ENCODE data around the gene FOXD4. TPM values are rescaled to one million over a fixed set of nuclear protein-coding genes. Genes with fewer than 3 reads are reported as not detected.
"Not testable (repeated sequence)": the region's sequence is repeated elsewhere in the genome, so short reads cannot be mapped to it uniquely, and the experiment has no call there.

FOXD4 gene
- total RNA-seq, 2 experiments from 2014 or later: 0.16 TPM; not detected in 1

DNA sequence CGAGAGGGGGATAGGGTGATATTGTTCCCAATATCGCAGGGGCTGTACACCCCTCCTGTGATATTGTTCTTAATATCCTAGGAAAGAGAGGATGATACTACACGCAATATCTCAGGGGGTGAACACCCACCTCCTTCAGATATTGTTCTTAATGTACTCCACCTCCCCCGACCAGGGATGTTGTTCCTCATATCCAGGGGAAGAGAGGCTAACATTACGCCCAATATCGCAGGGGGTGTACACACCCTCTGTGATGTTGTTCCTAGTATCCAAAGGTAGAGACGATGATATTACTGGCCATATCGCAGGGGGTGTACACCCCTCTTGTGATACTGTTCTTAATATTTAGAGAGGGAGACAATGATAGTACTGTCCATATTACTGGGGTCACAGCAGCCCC is 12.2 kb downstream of the FOXD4 start:
- DNase-seq: not testable (repeated sequence)

DNA sequence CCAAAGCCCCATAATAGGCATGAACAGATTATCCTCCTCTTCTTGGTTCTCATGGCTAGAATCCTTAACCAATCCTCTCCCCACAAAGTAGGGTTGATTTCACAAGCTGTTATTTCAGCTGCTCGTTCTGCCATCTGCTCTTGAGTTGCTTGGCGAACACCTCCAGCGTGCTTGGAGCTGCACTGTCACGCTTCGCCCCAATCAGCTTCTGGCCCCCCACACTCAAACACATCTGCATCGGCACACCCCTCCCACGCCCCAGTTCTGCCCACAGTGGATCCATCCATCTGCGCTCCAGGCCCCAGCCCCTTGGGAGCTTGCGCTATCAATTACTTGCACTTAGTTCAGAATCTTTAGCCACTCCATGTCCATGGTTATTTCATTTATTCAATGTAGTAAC is 17.8 kb downstream of the FOXD4 start:
- H3K27ac Mint-ChIP-seq, DNase-seq, H3K9me3 Mint-ChIP-seq, H3K4me3 Mint-ChIP-seq, H3K27me3 Mint-ChIP-seq, H3K36me3 Mint-ChIP-seq, H3K4me1 Mint-ChIP-seq: not testable (repeated sequence)

More for the DNA sequence above, 12.2 kb downstream of the FOXD4 start:
- H3K4me3 Mint-ChIP-seq, H3K9me3 Mint-ChIP-seq, H3K27ac Mint-ChIP-seq, H3K36me3 Mint-ChIP-seq, H3K4me1 Mint-ChIP-seq: not testable (repeated sequence)
- H3K27me3 Mint-ChIP-seq: peaks cover 29% of the 10 kb centered on the region

DNA sequence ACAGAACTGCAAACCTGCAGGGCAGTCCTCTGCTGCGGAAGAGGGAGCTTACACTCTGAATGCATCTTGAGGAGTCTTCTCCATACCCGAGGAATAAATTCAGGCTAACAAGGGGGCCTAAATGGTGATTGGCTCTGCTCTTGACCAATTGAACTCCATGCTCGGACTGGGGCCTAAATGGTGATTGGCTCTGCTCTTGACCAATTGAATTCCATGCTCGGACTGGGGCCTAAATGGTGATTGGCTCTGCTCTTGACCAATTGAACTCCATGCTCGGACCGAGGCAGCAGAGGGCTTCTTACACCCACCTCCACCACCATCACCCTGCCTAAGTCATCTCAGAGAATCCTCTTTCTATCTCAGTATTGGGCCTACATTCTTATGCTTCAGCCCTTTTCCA is 18.4 kb downstream of the FOXD4 start:
- not testable (repeated sequence) for H3K27ac Mint-ChIP-seq, H3K9me3 Mint-ChIP-seq, H3K4me1 Mint-ChIP-seq, DNase-seq, H3K27me3 Mint-ChIP-seq, H3K36me3 Mint-ChIP-seq, H3K4me3 Mint-ChIP-seq

DNA sequence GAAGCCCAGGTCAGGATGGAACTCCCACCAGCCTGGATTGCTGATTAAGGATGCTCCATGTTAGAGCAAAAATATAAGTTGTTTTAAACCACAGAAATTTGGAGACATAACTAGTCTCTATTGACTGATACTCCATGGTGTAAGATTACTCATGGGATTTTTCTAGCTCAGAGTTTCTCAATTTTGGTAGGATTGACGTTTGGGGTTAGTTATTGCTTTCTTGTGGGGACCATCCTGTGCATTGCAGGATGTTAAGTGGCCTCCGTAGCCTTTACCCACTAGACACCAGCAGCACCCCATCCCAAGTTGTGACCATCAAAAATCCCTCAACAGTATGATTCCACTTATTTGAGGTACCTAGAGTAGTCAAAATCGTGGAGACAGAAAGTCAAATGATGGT is 19.4 kb downstream of the FOXD4 start:
- H3K4me3 Mint-ChIP-seq, H3K9me3 Mint-ChIP-seq, H3K4me1 Mint-ChIP-seq, H3K27ac Mint-ChIP-seq, H3K36me3 Mint-ChIP-seq, DNase-seq, H3K27me3 Mint-ChIP-seq: not testable (repeated sequence)

DNA sequence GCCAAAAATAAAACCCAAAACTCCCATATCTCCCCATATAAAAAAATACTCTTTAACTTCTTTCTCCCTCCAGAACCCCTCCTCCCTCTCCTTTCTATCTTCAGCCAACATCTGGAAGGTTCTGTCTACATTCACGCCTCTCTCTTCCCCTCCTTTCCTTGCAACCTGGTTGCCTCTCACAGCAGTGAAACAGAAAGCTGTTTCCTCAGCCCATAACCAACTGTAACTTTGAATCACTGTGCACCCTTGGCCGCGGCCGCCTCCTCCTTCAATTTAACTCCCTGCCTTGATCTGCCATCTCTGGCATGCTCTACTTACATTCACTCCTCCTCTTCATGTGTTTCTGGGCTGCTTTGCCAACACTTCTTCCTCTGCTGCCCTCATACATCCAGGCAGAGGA is 23.2 kb downstream of the FOXD4 start:
- not testable (repeated sequence) for H3K27ac Mint-ChIP-seq, H3K36me3 Mint-ChIP-seq, H3K27me3 Mint-ChIP-seq, DNase-seq, H3K4me3 Mint-ChIP-seq, H3K4me1 Mint-ChIP-seq, H3K9me3 Mint-ChIP-seq

DNA sequence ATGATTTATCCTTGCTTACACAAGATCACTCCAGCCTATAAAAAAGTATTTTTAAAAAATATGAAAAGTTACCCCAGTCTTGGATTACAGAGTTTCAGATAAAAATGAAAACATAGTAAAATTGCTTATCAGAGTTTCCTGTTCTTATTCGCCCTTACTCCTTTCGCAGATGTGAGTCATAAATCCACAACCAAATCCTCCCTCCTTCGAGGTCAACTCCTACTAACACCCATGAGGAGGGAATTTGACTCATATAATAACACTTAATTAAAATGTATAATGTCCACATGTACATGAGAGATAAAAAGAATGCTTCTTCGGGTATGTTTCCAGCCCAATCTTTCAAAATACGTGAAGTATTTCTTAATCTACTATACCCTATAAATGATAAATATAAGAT is 23.9 kb downstream of the FOXD4 start:
- H3K9me3 Mint-ChIP-seq, DNase-seq, H3K4me1 Mint-ChIP-seq, H3K27ac Mint-ChIP-seq, H3K36me3 Mint-ChIP-seq, H3K27me3 Mint-ChIP-seq, H3K4me3 Mint-ChIP-seq: not testable (repeated sequence)

DNA sequence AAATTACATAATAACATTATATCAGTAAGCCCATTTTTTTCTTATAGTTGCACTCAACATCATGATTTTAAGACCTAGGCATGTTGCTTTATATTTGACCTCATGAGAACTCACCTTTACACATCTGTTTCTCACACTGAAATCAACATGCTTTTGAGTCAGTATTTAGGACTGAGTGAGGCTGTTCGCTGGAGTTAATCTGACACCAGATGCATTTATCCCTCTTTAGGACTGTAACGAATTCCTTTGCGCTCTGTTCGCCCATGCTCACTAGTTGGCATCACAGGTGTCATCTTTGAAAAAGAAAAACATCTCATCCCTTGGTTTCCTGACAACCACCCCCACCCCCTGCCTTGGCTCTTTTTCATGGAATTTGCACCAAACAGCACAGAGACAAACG is 24.3 kb downstream of the FOXD4 start:
- H3K36me3 Mint-ChIP-seq, H3K4me1 Mint-ChIP-seq, H3K27ac Mint-ChIP-seq: not testable (repeated sequence)

DNA sequence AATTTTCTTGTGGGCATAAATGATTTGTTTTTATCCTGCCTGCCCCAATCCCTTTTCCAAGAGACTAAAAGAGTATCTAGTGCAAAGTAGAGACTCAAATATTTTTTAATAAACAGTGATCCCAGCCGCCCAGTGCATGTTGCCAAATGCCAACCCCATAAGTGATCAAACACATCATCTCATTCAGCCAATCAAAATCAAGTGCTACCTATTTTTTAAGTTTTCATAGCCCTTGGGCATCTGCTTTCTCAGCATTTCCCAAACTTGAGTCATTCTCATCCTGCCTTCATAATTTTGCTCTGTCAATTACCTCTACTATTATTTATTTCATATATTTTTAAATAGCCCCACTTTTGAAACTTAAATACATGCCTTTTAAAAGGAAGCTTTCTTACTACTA is 27.4 kb downstream of the FOXD4 start:
- not testable (repeated sequence) for H3K36me3 Mint-ChIP-seq, H3K4me3 Mint-ChIP-seq, H3K27me3 Mint-ChIP-seq, H3K27ac Mint-ChIP-seq, DNase-seq, H3K9me3 Mint-ChIP-seq, H3K4me1 Mint-ChIP-seq

More for the DNA sequence above, 24.3 kb downstream of the FOXD4 start:
- not testable (repeated sequence) for H3K27me3 Mint-ChIP-seq, H3K9me3 Mint-ChIP-seq, DNase-seq, H3K4me3 Mint-ChIP-seq

DNA sequence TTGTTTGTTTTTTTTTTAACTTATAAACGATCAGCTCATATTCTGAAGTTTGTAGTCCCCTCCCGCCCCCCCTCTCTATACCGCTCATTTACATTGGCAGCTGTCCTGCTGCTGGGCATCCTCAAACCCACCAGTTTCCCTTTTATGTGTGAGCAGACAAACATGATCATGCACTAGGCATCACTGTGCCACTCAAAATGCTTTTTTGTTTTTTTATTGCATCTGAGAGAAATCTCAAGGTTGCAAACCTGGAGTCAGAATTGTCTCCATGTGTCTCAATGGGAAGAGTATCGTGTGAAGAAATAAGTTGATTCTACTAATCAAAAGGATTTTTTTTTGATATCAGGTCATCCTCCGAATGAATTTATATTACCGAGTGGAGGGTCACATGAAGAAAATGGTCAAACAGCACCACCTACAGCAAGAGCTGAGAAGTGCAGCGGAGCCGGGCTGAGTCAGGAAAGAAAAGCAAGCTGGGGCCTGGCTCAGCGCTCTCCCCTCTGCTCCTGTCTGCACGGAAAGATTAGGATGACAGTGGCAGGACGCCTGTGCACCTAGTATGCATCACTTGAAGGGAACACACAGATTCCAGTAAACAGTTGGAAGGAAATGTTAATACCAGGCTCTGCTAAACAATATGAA is 29.7 kb downstream of the FOXD4 start:
- H3K4me3 Mint-ChIP-seq: not testable (repeated sequence)

DNA sequence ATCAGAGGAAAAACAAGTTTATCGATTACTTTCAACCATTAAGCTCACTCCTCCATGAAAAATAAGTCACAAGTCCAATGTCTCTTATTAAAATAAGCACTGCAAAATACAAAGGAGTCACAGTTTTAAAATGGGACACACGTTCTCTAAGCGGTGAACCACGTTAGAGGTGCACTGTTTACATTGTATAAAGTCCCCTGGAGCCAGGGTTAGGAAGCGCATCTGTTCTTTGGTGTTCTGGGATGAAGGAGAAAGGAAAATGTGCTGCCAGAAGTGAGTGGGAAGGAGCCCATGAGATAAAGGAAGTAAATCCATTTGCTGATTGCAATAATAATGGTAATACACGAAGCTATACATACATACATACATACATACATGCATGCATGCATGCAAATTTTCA is 30.4 kb downstream of the FOXD4 start:
- H3K27ac Mint-ChIP-seq, H3K9me3 Mint-ChIP-seq, H3K4me3 Mint-ChIP-seq, H3K27me3 Mint-ChIP-seq, H3K36me3 Mint-ChIP-seq, DNase-seq, H3K4me1 Mint-ChIP-seq: not testable (repeated sequence)

More for the DNA sequence above, 29.7 kb downstream of the FOXD4 start:
- not testable (repeated sequence) for H3K27ac Mint-ChIP-seq, DNase-seq, H3K9me3 Mint-ChIP-seq, H3K27me3 Mint-ChIP-seq, H3K4me1 Mint-ChIP-seq, H3K36me3 Mint-ChIP-seq

DNA sequence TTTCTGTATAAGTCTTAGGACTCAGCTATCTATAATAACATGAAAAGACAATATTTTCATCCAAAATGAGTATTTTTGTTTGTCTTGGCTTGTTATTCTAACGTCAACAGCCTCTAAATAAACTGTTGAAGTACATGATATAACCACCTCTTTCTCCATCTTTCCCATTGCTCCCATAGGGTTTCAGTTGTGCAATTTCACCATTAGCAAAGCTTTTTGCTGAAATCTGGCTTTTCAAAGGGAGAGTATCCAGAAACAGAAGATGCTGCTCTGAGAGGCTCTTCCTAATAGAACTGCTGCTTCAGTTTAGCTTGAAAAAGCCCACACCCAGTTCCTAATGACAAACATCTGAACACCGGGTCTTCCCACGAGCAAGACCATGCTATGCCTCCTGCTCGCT is 31.1 kb downstream of the FOXD4 start:
- H3K27ac Mint-ChIP-seq, H3K36me3 Mint-ChIP-seq, H3K27me3 Mint-ChIP-seq, H3K9me3 Mint-ChIP-seq, H3K4me1 Mint-ChIP-seq, DNase-seq, H3K4me3 Mint-ChIP-seq: not testable (repeated sequence)

DNA sequence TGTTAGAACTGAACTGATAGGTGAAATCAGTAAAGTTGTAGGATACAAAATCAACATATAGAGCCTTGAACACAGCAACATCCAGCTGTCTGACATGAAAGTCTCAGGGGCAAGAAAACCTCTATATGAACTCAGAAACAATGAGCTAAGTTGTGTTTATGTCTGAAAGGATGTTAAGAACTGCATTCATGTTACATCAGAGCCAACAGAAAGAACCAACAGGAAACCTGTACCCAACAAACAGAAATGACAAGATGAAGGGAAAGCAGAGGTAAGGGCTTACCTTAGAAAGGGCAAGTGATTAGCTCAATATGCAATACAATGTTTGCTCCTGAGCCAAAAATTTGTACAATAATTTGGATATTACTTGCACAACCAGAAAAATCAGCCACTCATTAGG is 31.5 kb downstream of the FOXD4 start:
- not testable (repeated sequence) for H3K27ac Mint-ChIP-seq, H3K4me3 Mint-ChIP-seq, H3K4me1 Mint-ChIP-seq, DNase-seq, H3K36me3 Mint-ChIP-seq, H3K9me3 Mint-ChIP-seq, H3K27me3 Mint-ChIP-seq

DNA sequence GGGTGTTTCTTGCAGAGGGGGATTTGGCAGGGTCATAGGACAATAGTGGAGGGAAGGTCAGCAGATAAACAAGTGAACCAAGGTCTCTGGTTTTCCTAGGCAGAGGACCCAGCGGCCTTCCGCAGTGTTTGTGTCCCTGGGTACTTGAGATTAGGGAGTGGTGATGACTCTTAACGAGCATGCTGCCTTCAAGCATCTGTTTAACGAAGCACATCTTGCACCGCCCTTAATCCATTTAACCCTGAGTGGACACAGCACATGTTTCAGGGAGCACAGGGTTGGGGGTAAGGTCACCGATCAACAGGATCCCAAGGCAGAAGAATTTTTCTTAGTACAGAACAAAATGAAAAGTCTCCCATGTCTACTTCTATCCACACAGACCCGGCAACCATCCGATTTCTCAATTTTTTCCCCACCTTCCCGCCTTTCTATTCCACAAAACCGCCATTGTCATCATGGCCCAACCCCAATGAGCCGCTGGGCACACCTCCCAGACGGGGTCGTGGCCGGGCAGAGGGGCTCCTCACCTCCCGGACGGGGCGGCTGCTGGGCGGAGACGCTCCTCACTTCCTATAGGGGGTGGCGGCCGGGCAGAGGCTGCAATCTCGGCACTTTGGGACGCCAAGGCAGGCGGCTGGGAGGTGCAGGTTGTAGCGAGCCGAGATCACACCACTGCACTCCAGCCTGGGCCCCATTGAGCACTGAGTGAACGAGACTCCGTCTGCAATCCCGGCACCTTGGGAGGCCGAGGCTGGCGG is 35.1 kb downstream of the FOXD4 start:
- not testable (repeated sequence) for H3K4me1 Mint-ChIP-seq, DNase-seq, H3K4me3 Mint-ChIP-seq, H3K36me3 Mint-ChIP-seq, H3K27me3 Mint-ChIP-seq, H3K27ac Mint-ChIP-seq, H3K9me3 Mint-ChIP-seq

DNA sequence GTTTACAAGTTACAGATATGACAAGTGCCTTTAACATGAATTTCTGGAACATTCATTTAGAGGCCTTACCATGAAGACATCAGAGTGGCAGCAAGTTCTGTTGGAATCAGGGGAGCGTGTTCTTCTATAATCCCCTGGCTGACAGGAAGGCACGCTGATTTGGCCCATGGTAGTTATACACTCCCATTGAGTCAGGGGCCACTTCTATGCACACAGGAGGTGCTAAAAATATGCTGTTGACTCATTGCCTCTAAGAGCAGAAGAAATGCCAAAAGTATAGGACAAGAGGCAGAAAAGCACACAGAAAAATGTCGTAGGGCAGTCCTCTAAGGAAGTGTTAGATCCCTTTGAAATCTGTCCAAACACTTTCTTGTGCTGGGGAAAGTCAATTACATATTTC is 39.9 kb downstream of the FOXD4 start:
- not testable (repeated sequence) for H3K27ac Mint-ChIP-seq, H3K4me3 Mint-ChIP-seq, H3K36me3 Mint-ChIP-seq, DNase-seq, H3K9me3 Mint-ChIP-seq, H3K4me1 Mint-ChIP-seq
- H3K27me3 Mint-ChIP-seq: peaks cover 11% of the 10 kb centered on the region

DNA sequence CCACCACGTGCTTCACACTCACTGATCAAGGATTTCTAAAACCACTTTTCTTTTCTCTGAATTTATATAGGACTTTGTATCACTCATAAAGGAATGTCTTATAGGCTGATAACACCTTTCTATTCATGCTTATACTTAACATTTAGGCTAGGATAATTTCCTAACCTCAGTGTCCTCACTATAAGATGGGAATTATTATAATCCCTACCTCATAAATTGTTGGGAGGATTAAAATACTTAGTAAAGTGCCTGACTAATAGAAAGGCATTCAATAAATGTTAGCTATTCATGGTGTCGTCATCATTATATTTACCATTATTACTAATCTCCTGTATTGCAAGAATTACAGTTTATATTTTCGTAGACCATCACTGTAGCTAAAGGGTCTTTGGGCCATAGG is 41.8 kb downstream of the FOXD4 start:
- not testable (repeated sequence) for H3K9me3 Mint-ChIP-seq, H3K4me1 Mint-ChIP-seq, H3K4me3 Mint-ChIP-seq, H3K27ac Mint-ChIP-seq, DNase-seq, H3K36me3 Mint-ChIP-seq
- H3K27me3 Mint-ChIP-seq: peaks cover 16% of the 10 kb centered on the region

DNA sequence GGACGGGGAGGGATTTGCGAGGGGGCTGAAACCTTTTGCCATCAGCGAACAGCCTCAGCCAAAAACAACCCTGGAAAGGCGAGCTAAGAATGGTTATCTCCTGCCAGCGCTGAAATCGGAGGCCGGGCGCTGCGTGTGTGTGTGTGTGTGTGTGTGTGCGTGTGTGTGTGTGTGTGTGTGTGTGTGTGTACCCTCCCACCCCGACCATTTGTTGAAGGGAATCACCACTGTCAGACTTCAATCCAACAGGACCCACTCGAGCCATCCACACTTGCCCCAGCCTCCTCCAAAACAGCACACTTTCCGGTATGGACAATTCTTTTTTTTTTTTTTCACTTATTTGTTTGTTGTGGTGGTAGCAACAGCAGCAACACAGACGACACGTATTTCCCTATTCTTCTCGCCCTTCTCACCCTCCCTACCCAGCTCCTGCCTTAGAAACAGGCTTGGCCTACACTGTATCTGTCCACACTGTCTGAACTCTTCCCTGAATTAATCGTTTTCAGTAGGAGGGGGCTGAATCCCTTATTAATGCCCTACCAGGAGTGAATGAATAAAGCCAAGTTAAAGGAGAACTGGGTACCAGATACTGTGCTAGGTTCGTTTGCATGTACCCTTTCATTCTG is 44.2 kb downstream of the FOXD4 start:
- not testable (repeated sequence) for H3K36me3 Mint-ChIP-seq, H3K4me1 Mint-ChIP-seq, DNase-seq, H3K27ac Mint-ChIP-seq, H3K9me3 Mint-ChIP-seq
- Mint-ChIP-seq H3K27me3 (peaks cover 16% of the 10 kb centered on the region), H3K4me3 (peak overlapping the region; percentile 65)

Measured in activated naive CD8-positive, alpha-beta T cell treated with anti-CD3 and anti-CD28 coated beads for 36 hours (primary cell).